K562 (cell line): ENCODE data around the gene BEND5. TPM values are rescaled to one million over a fixed set of nuclear protein-coding genes. Genes with fewer than 3 reads are reported as not detected.

Experiments used
- ATAC-seq: fragments of 200-7000 bp; cut with Tn5 transposase; 3 replicates; pipeline ENCODE4 v1.9.1; 2020; ENCODE audit warnings: moderate library complexity
- BruUV-seq: library from RNA; stranded (reverse); fragments of 400-500 nt; replicated peaks from 2 replicates; lab custom pipeline; 2021; lab: Mats Ljungman, UMichigan
- CTCF ChIA-PET: fragments of 300-600 bp; formaldehyde crosslinking; extraction: SDS; loops from one replicate; lab custom pipeline; 2021; ENCODE audit warnings: low intra/inter-chr PET ratio; lab: Yijun Ruan, JAX
- POLR2A ChIA-PET: fragments of 300-600, 350-650 bp; sonication (Branson Sonifier 250); formaldehyde crosslinking; extraction: SDS; loops from one replicate; lab custom pipeline; 2021; ENCODE audit warnings: antibody characterized with exemption, inconsistent platforms; lab: Yijun Ruan, JAX
- DNase-seq, 4 experiments: peaks; one replicate each; pipeline versions ENCODE4 v3.0.0 to v3.0.0-alpha.2; 2011 to 2018; ENCODE audit warnings: low spot score in 3 of 4, mixed read lengths in 3 of 4; ENCODE audit errors: extremely low read depth in 1 of 4
- FAIRE-seq: peaks from 2 replicates; lab custom pipeline; 2011; peaks lifted over from hg19 to GRCh38; lab: Jason Lieb, UNC
- H2AFZ ChIP-seq: 2 replicates; pipeline ENCODE4 v1.6.0; 2011; ENCODE audit warnings: low read depth, low read length, control low read depth, inconsistent platforms
- H3K27ac ChIP-seq: fragments of 200-600 bp; 3 replicates; pipeline ENCODE4 v1.8.0; 2011; ENCODE audit warnings: low read depth, mild to moderate bottlenecking, control low read depth, inconsistent platforms, low read length, moderate library complexity, mixed read lengths; ENCODE audit errors: extremely low read depth
- H3K27me3 ChIP-seq, 2 experiments: fragments of 300-600 bp in 1 of 2; 2 replicates in 1 of 2; 3 replicates in 1 of 2; pipeline versions ENCODE4 v1.6.0 to v1.8.0; 2011; ENCODE audit warnings: inconsistent platforms in 2 of 2, low read length in 2 of 2, mild to moderate bottlenecking in 1 of 2, mixed read lengths in 1 of 2, moderate library complexity in 1 of 2; ENCODE audit not compliant: control insufficient read depth in 2 of 2, insufficient read depth in 2 of 2
- H3K36me3 ChIP-seq: fragments of 300-600 bp; 3 replicates; pipeline ENCODE4 v1.8.0; 2011; ENCODE audit warnings: mild to moderate bottlenecking, low read length, inconsistent platforms; ENCODE audit not compliant: control insufficient read depth, insufficient read depth
- H3K4me1 ChIP-seq, 2 experiments: fragments of 200-600 bp in 1 of 2; replicated peaks in 1 of 2; 2 replicates in 1 of 2; 3 replicates in 1 of 2; pipeline versions ENCODE4 v1.5.1 to v1.8.0; 2011; ENCODE audit warnings: inconsistent platforms in 2 of 2, low read length in 2 of 2, mild to moderate bottlenecking in 1 of 2, mixed read lengths in 1 of 2, moderate library complexity in 1 of 2; ENCODE audit not compliant: control insufficient read depth in 2 of 2, insufficient read depth in 2 of 2
- H3K4me2 ChIP-seq: 2 replicates; pipeline ENCODE4 v1.6.1; 2011; ENCODE audit warnings: low read length, control low read depth, inconsistent platforms, mixed read lengths; ENCODE audit not compliant: insufficient read depth
- H3K4me3 ChIP-seq: fragments of 200-600 bp; sonication (generic), shearing (Covaris generic); 2 replicates; pipeline ENCODE4 v1.5.1; 2016; ENCODE audit warnings: control low read depth, inconsistent platforms
- H3K79me2 ChIP-seq: fragments of 200-600 bp; 3 replicates; pipeline ENCODE4 v1.8.0; 2011; ENCODE audit warnings: low read length, inconsistent platforms; ENCODE audit not compliant: control insufficient read depth, insufficient read depth
- H3K9ac ChIP-seq, 2 experiments: 2 replicates each; pipeline versions ENCODE4 v1.6.0 to v1.6.1; 2011; ENCODE audit warnings: low read depth in 2 of 2, low read length in 2 of 2, control low read depth in 1 of 2, inconsistent platforms in 1 of 2, mild to moderate bottlenecking in 1 of 2, mixed read lengths in 1 of 2; ENCODE audit not compliant: insufficient read depth in 1 of 2
- H3K9me1 ChIP-seq: one replicate; pipeline ENCODE4 v1.6.0; 2011; ENCODE audit warnings: inconsistent platforms, mild to moderate bottlenecking, low read length, moderate library complexity; ENCODE audit not compliant: control insufficient read depth, insufficient read depth
- H3K9me3 ChIP-seq: replicated peaks from 2 replicates; pipeline ENCODE4 v1.5.1; 2011; ENCODE audit warnings: low read depth, low read length, inconsistent platforms; ENCODE audit not compliant: control insufficient read depth, insufficient read depth
- H4K20me1 ChIP-seq: replicated peaks from 2 replicates; pipeline ENCODE4 v1.6.1; 2011; ENCODE audit warnings: low read length, inconsistent platforms, mixed read lengths; ENCODE audit not compliant: control insufficient read depth, insufficient read depth
- E2F1 ChIP-seq: sonication (generic); formaldehyde crosslinking; IDR thresholded peaks from 2 replicates; pipeline ENCODE4 v1.8.1; 2023; ENCODE audit warnings: mild to moderate bottlenecking, missing genetic modification reagents, moderate library complexity
- ELF4 ChIP-seq: fragments of 450-650 bp; formaldehyde crosslinking; IDR thresholded peaks from 2 replicates; pipeline ENCODE4 v1.4.0; 2022; ENCODE audit warnings: missing genetic modification characterization
- SRSF9 ChIP-seq: fragments of 200-400 bp; formaldehyde crosslinking; IDR thresholded peaks from 2 replicates; pipeline ENCODE4 v1.6.1; 2017; ENCODE audit warnings: low read depth, low read length, borderline replicate concordance
- THRAP3 ChIP-seq: fragments of 450-650 bp; IDR thresholded peaks from 2 replicates; pipeline ENCODE4 v1.6.1; 2016; ENCODE audit warnings: mild to moderate bottlenecking, inconsistent platforms, borderline replicate concordance
- THRB ChIP-seq: fragments of 450-650 bp; formaldehyde crosslinking; conservative IDR thresholded peaks from 2 replicates; pipeline ENCODE4 v1.4.0; 2022; ENCODE audit warnings: mild to moderate bottlenecking, missing genetic modification characterization
- ZBTB26 ChIP-seq: fragments of 450-650 bp; formaldehyde crosslinking; IDR thresholded peaks from 2 replicates; pipeline ENCODE4 v1.4.0; 2022; ENCODE audit warnings: missing genetic modification characterization
- ZNF3 ChIP-seq: fragments of 250-450 bp; sonication (Bioruptor Pico); IDR thresholded peaks from 2 replicates; pipeline ENCODE4 v1.5.0; 2021; ENCODE audit warnings: mild to moderate bottlenecking, moderate library complexity
- ZNF717 ChIP-seq: fragments of 250-450 bp; sonication (Bioruptor Pico); IDR thresholded peaks from 2 replicates; pipeline ENCODE4 v1.5.0; 2021
- ZNF740 ChIP-seq, 3 experiments: fragments of 200-800 bp in 1 of 3; sonication (Bioruptor generic) in 1 of 3; sonication (generic) in 1 of 3; formaldehyde crosslinking in 1 of 3; IDR thresholded peaks; 2 replicates each; pipeline versions ENCODE4 v1.6.1 to v1.8.0; 2016 to 2022; ENCODE audit warnings: mild to moderate bottlenecking in 2 of 3, missing compliant biosample characterization in 2 of 3, missing genetic modification characterization in 2 of 3, missing genetic modification reagents in 1 of 3
- WGBS: fragments of 100-300 bp; shearing (Covaris generic); methylation state at CpG from one replicate; pipeline ENCODE4 v1.1.6; 2016; ENCODE audit warnings: low coverage, mixed read lengths; ENCODE audit not compliant: insufficient coverage; ENCODE audit errors: missing lambda C conversion rate; 5-methylcytosine and 5-hydroxymethylcytosine counted together
- in situ Hi-C: fragments of 300-500 bp; cut with MboI; formaldehyde crosslinking; loops from 4 replicates; pipeline ENCODE4 v1.15.0; 2018; ENCODE audit warnings: inconsistent platforms, mixed read lengths
- intact Hi-C: fragments of 100-400 bp; cut with micrococcal nuclease; formaldehyde crosslinking; loops from 2 replicates; pipeline ENCODE4 v1.14.2; 2022
- polyA plus RNA-seq, 8 experiments: library from polyadenylated mRNA; depleted of rRNA in 4 of 8; stranded (reverse) in 5 of 8; unstranded in 3 of 8; fragments of >200 nt; fragmentation: Nextera tagmentation in 2 of 8; fragmentation: Illumina TruSeq in 1 of 8; extraction: Ambion mirVana in 2 of 8; extraction: Trizol in 1 of 8; gene quantifications; 2 replicates each; pipeline versions ENCODE4 v1.2.1 to v1.2.3, GENCODE V29; 2011 to 2014; ENCODE audit warnings: inconsistent platforms in 1 of 8, missing spikeins in 1 of 8
- total RNA-seq, 7 experiments: library from RNA; depleted of rRNA in 6 of 7; stranded (reverse); fragments of >200 nt in 6 of 7; fragmentation: Illumina TruSeq in 2 of 7; extraction: Trizol in 2 of 7; gene quantifications; 2 replicates each; pipeline versions ENCODE4 v1.2.1 to v1.2.3, GENCODE V29; 2011 to 2021; ENCODE audit warnings: low replicate concordance in 1 of 7

The BEND5 gene
- total and polyA plus RNA-seq, 9 of the 15 experiments (the other 6 are each of a cell fraction or from before 2014, with no cell fraction given) = not detected

GRCh38 chr1:48728584-48728983 is 48.1 kb downstream of the BEND5 start (continued):
- TF ChIP-seq E2F1 (CRISPR knock-in tag) (no peak), ZNF717 (no peak), ELF4 (no peak)

GRCh38 chr1:48726557-48727215 is 50.0 kb downstream of the BEND5 start:
- no peak for DNase-seq
- ChIA-PET POLR2A (no interaction called here), CTCF (no interaction called here)
- TF ChIP-seq ZBTB26 (no peak), ZNF3 (CRISPR knock-in tag) (no peak), ZNF740 (CRISPR knock-in tag; IDR thresholded peaks at IDR 0.05) (no peak), ZNF740 (tag; IDR thresholded peaks at IDR 0.05) (no peak), SRSF9 (no peak), THRAP3 (no peak), E2F1 (CRISPR knock-in tag) (no peak), THRB (CRISPR knock-in tag) (no peak)
- H3K4me1 ChIP-seq = no peaks in the 10 kb centered on the region
- no peak overlapping the region for H3K9ac ChIP-seq
- H3K36me3 ChIP-seq = no peaks in the 10 kb centered on the region
- no peaks in the 10 kb centered on the region for H4K20me1 ChIP-seq
- H2AFZ ChIP-seq = no peak overlapping the region
- no peaks in the 10 kb centered on the region for H3K79me2 ChIP-seq
- FAIRE-seq = no peak
- H3K9me1 ChIP-seq = no peaks in the 10 kb centered on the region
- no peaks in the 10 kb centered on the region for H3K27me3 ChIP-seq
- no peak overlapping the region for H3K4me2 ChIP-seq
- H3K4me3 ChIP-seq = no peak overlapping the region
- intact Hi-C loops = no loop called here
- WGBS = 0% methylated on average over 4 of the region's 4 CpGs
- no peak for ATAC-seq
- in situ Hi-C loops = no loop called here
- H3K27ac ChIP-seq = no peak overlapping the region
- no TSS peak for BruUV-seq
- H3K9me3 ChIP-seq = no peaks in the 10 kb centered on the region
